A549 (cell line): ENCODE measurements around the gene MGST2. TPM values are rescaled to one million over a fixed set of nuclear protein-coding genes. Genes with fewer than 3 reads are reported as not detected.

Source experiments
- ATAC-seq, 2 experiments: fragments of 200-7000 bp in 1 of 2; fragments of >200 bp in 1 of 2; cut with Nextera tagmentation in 1 of 2; cut with Tn5 transposase in 1 of 2; 3 replicates each; pipeline versions ENCODE4 v1.8.0 to v1.9.1; 2018 to 2020; ENCODE audit warnings: mild to moderate bottlenecking in 1 of 2, moderate library complexity in 1 of 2
- CTCF ChIA-PET: fragments of 300-600 bp; sonication (Branson Sonifier 250); formaldehyde crosslinking; extraction: SDS; loops from one replicate; lab custom pipeline; 2021; ENCODE audit warnings: antibody characterized with exemption, inconsistent platforms; lab: Yijun Ruan, JAX
- POLR2A ChIA-PET: fragments of 350-600 bp; formaldehyde crosslinking; extraction: SDS; loops from one replicate; lab custom pipeline; 2021; ENCODE audit warnings: antibody characterized with exemption, inconsistent platforms; lab: Yijun Ruan, JAX
- DNase-seq, 2 experiments: peaks; one replicate each; pipeline versions ENCODE4 v3.0.0 to v3.0.0-alpha.2; 2011 to 2016; ENCODE audit warnings: low read depth in 1 of 2, low spot score in 1 of 2
- FAIRE-seq: peaks from 2 replicates; lab custom pipeline; 2011; peaks lifted over from hg19 to GRCh38; lab: Jason Lieb, UNC
- H3K27ac ChIP-seq, 2 experiments: fragments of >200 bp; sonication (Bioruptor Twin); formaldehyde crosslinking; 3 replicates each; pipeline ENCODE4 v1.5.1; 2016 to 2017
- H3K4me1 ChIP-seq: fragments of >200 bp; sonication (Bioruptor Twin); formaldehyde crosslinking; 3 replicates; pipeline ENCODE4 v1.6.1; 2016
- H3K4me2 ChIP-seq: fragments of >200 bp; sonication (Bioruptor Twin); formaldehyde crosslinking; 3 replicates; pipeline ENCODE4 v1.6.1; 2016
- H3K4me3 ChIP-seq: fragments of >200 bp; sonication (Bioruptor Twin); formaldehyde crosslinking; 3 replicates; pipeline ENCODE4 v1.5.1; 2016
- H3K9me3 ChIP-seq: fragments of >200 bp; sonication (Bioruptor Twin); formaldehyde crosslinking; 3 replicates; pipeline ENCODE4 v1.6.1; 2016
- CBX8 ChIP-seq: fragments of 200-600 bp; sonication (generic); IDR thresholded peaks from 2 replicates; pipeline ENCODE4 v1.6.1; 2016
- CEBPB ChIP-seq, 2 experiments: fragments of >200 bp in 1 of 2; sonication (Bioruptor Twin) in 1 of 2; formaldehyde crosslinking in 1 of 2; IDR thresholded peaks; 2 replicates each; pipeline ENCODE4 v1.6.1; 2012 to 2016
- E2F6 ChIP-seq: IDR thresholded peaks from 2 replicates; pipeline ENCODE4 v1.6.1; 2012; ENCODE audit warnings: low read depth, borderline replicate concordance
- EHF ChIP-seq: fragments of 250-450 bp; sonication (Bioruptor Pico); IDR thresholded peaks from 2 replicates; pipeline ENCODE4 v1.5.0; 2020; ENCODE audit warnings: mild to moderate bottlenecking
- GATA3 ChIP-seq: IDR thresholded peaks from 2 replicates; pipeline ENCODE4 v1.6.1; 2012; ENCODE audit warnings: borderline replicate concordance
- JUN ChIP-seq, 2 experiments: fragments of >200 bp; sonication (Bioruptor Twin); formaldehyde crosslinking; IDR thresholded peaks; 2 replicates in 1 of 2; 3 replicates in 1 of 2; pipeline ENCODE4 v1.6.1; 2016 to 2017
- JUNB ChIP-seq: fragments of >200 bp; sonication (Bioruptor Twin); formaldehyde crosslinking; IDR thresholded peaks from 2 replicates; pipeline ENCODE4 v1.6.1; 2016
- MAFK ChIP-seq: fragments of 450-650 bp; IDR thresholded peaks from 2 replicates; pipeline ENCODE4 v1.6.1; 2014; ENCODE audit not compliant: partially characterized antibody
- POLR2A ChIP-seq: IDR thresholded peaks from 2 replicates; pipeline ENCODE4 v1.6.1; 2012; ENCODE audit warnings: mild to moderate bottlenecking, low read length
- RAD21 ChIP-seq, 2 experiments: fragments of >200 bp in 1 of 2; sonication (Bioruptor Twin) in 1 of 2; formaldehyde crosslinking in 1 of 2; IDR thresholded peaks in 1 of 2; conservative IDR thresholded peaks in 1 of 2; 2 replicates in 1 of 2; 3 replicates in 1 of 2; pipeline ENCODE4 v1.6.1; 2012 to 2018; ENCODE audit warnings: inconsistent platforms in 1 of 2
- RCOR1 ChIP-seq: fragments of 150-350 bp; IDR thresholded peaks from 2 replicates; pipeline ENCODE4 v1.6.1; 2014; ENCODE audit warnings: antibody characterized with exemption, low read length, low read depth
- ZFP36 ChIP-seq: fragments of 450-650 bp; IDR thresholded peaks from 2 replicates; pipeline ENCODE4 v1.6.1; 2014; ENCODE audit warnings: borderline replicate concordance; ENCODE audit not compliant: partially characterized antibody
- ZSCAN20 ChIP-seq: fragments of 250-450 bp; sonication (Bioruptor Pico); IDR thresholded peaks from 2 replicates; pipeline ENCODE4 v1.8.0; 2022; ENCODE audit warnings: mild to moderate bottlenecking, moderate library complexity
- WGBS: methylation state at CpG from one replicate; pipeline ENCODE4 v1.1.6; 2017; ENCODE audit errors: missing lambda C conversion rate; 5-methylcytosine and 5-hydroxymethylcytosine counted together
- polyA plus RNA-seq, 4 experiments: library from polyadenylated mRNA; depleted of rRNA in 3 of 4; stranded (reverse); fragments of >200 nt; fragmentation: RNase III in 1 of 4; extraction: RNeasy Plus Mini Kit Qiagen cat#74134 plus additional on column Dnase treatment in 1 of 4; gene quantifications; 2 replicates in 3 of 4; 3 replicates in 1 of 4; pipeline ENCODE4 v1.2.3, GENCODE V29; 2011 to 2017
- TF ChIP-seq, protein P1 (sequence below): fragments of >200 bp; sonication (Bioruptor Twin); formaldehyde crosslinking; IDR thresholded peaks from 3 replicates; pipeline ENCODE4 v1.5.1; 2016
- TF ChIP-seq, protein P2 (sequence below): fragments of 250-450 bp; sonication (Bioruptor Pico); IDR thresholded peaks from 2 replicates; pipeline ENCODE4 v1.5.0; 2020; ENCODE audit warnings: low read depth, mild to moderate bottlenecking, moderate library complexity
- TF ChIP-seq, protein P3 (sequence below): fragments of 200-600 bp; sonication (generic); IDR thresholded peaks from 2 replicates; pipeline ENCODE4 v1.6.1; 2016; ENCODE audit warnings: antibody characterized with exemption, mild to moderate bottlenecking, moderate library complexity

Gene MGST2
- polyA plus RNA-seq, 2 of the 4 experiments (the other 2 are of a cell fraction): 44.0 to 62.1 TPM

DNA sequence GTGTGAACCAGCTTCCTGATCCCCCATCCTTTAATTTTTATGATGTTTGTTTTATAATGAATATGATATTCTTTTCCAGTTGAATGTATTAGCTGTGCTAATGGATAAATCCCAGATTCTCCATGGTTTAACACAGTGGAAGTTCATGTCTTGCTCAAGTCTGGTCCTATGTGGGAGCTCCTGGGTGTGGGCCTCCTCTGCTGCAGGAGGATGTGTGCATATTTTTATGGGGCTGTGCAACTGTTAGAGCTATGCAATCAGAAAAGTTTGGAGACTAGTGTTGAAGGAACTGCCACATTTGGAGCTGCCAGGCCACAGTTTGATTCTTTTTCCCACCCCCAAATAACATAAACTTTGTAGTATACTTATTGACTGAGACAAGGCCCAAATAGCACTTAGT is 24.8 kb downstream of the MGST2 start:
- no peak overlapping the region for H3K27ac ChIP-seq
- ChIA-PET CTCF (interaction anchor here (0.7 to 1.0 kb wide), 3 partner anchors 8 to 73 kb away, joined by 3 to 4 read pairs (median 3); no protein-coding TSS in a partner anchor), POLR2A (no interaction called here)
- DNase-seq (no peak), ATAC-seq (no peak), FAIRE-seq (no peak)
- H3K4me1 ChIP-seq: no peaks in the 10 kb centered on the region
- no peak overlapping the region for H3K4me3 ChIP-seq
- no peak overlapping the region for H3K4me2 ChIP-seq
- TF ChIP-seq CBX8 (no peak), EHF (no peak), ZSCAN20 (no peak), GATA3 (no peak), MAFK (no peak), E2F6 (no peak), CEBPB (IDR thresholded peaks at IDR 0.05) (no peak), JUN (IDR thresholded peaks at IDR 0.05) (no peak), RCOR1 (no peak), POLR2A (no peak), JUNB (no peak), ZFP36 (no peak)
- TF ChIP-seq, protein P1, sequence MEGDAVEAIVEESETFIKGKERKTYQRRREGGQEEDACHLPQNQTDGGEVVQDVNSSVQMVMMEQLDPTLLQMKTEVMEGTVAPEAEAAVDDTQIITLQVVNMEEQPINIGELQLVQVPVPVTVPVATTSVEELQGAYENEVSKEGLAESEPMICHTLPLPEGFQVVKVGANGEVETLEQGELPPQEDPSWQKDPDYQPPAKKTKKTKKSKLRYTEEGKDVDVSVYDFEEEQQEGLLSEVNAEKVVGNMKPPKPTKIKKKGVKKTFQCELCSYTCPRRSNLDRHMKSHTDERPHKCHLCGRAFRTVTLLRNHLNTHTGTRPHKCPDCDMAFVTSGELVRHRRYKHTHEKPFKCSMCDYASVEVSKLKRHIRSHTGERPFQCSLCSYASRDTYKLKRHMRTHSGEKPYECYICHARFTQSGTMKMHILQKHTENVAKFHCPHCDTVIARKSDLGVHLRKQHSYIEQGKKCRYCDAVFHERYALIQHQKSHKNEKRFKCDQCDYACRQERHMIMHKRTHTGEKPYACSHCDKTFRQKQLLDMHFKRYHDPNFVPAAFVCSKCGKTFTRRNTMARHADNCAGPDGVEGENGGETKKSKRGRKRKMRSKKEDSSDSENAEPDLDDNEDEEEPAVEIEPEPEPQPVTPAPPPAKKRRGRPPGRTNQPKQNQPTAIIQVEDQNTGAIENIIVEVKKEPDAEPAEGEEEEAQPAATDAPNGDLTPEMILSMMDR: no peak
- TF ChIP-seq, protein P2, sequence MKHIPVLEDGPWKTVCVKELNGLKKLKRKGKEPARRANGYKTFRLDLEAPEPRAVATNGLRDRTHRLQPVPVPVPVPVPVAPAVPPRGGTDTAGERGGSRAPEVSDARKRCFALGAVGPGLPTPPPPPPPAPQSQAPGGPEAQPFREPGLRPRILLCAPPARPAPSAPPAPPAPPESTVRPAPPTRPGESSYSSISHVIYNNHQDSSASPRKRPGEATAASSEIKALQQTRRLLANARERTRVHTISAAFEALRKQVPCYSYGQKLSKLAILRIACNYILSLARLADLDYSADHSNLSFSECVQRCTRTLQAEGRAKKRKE (CRISPR knock-in tag): no peak
- TF ChIP-seq, protein P3, sequence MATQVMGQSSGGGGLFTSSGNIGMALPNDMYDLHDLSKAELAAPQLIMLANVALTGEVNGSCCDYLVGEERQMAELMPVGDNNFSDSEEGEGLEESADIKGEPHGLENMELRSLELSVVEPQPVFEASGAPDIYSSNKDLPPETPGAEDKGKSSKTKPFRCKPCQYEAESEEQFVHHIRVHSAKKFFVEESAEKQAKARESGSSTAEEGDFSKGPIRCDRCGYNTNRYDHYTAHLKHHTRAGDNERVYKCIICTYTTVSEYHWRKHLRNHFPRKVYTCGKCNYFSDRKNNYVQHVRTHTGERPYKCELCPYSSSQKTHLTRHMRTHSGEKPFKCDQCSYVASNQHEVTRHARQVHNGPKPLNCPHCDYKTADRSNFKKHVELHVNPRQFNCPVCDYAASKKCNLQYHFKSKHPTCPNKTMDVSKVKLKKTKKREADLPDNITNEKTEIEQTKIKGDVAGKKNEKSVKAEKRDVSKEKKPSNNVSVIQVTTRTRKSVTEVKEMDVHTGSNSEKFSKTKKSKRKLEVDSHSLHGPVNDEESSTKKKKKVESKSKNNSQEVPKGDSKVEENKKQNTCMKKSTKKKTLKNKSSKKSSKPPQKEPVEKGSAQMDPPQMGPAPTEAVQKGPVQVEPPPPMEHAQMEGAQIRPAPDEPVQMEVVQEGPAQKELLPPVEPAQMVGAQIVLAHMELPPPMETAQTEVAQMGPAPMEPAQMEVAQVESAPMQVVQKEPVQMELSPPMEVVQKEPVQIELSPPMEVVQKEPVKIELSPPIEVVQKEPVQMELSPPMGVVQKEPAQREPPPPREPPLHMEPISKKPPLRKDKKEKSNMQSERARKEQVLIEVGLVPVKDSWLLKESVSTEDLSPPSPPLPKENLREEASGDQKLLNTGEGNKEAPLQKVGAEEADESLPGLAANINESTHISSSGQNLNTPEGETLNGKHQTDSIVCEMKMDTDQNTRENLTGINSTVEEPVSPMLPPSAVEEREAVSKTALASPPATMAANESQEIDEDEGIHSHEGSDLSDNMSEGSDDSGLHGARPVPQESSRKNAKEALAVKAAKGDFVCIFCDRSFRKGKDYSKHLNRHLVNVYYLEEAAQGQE: no peak
- no peaks in the 10 kb centered on the region for H3K9me3 ChIP-seq

DNA sequence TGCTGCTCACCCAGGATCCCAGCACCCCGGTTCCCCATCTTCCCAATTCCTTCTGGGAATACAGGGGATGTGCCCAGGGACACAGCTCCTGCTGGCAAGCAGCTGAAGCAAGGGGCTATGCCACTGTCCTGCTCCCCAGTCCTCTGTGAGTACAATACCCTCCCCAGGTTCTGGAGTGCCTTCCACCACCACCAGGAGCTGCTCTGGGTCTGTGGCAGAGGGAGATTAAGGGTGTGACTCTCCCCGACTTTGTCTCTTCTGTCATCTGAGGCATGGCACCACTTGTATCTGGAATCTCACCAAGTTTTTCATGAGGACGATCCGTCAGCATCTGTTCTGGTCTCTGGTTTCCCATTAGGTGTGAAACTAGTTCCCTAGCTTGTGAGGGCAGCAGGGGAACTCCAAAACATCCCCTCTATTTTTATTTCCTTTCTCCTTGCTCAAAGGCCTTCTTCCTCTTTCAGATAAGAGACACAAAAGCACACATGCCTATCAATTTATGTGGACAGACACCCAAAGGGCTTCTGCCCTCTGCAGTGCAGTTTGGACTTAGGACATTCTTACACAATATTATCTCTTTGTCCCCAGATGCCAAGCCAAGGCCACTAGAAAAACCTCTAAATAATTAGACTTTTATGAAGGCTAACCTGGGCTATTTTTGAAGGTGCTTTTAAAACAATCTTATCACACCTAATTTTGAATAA is 26.8 kb downstream of the MGST2 start:
- TF ChIP-seq RAD21 (conservative IDR thresholded peaks at IDR 0.05 in 1 of 2, IDR thresholded peaks at IDR 0.05 in 1 of 2) (peak in 1 of 2 experiments; percentile 32; a peak in 1 of 5 replicates), CEBPB (IDR thresholded peaks at IDR 0.05) (no peak)
- WGBS: 51% methylated on average over 4 of the region's 4 CpGs
- ChIA-PET CTCF (interaction anchor here (1.1 to 1.3 kb wide), 2 partner anchors 117 to 560 kb away, joined by 3 read pairs; no protein-coding TSS in a partner anchor), POLR2A (no interaction called here)
- FAIRE-seq (no peak), DNase-seq (peak in 1 of 2 experiments; percentile 11), ATAC-seq (peak; percentile 76 to 82; a peak in 4 of 6 replicates)
- Histone ChIP-seq H3K4me1 (no peaks in the 10 kb centered on the region), H3K27ac (no peak overlapping the region), H3K9me3 (peaks cover 3% of the 10 kb centered on the region; the same call in 1 of the 3 replicates), H3K4me3 (no peak overlapping the region), H3K4me2 (no peak overlapping the region)
